Sigmoid colon (tissue), 4 donors: ENCODE results near the gene ACER2.

Experiments
- CTCF ChIP-seq, 4 experiments: fragments of 450-650 bp in 3 of 4; fragments of 200-600 bp in 1 of 4; IDR thresholded peaks; one replicate each; pipeline ENCODE4 v1.5.1; 2016 to 2019; ENCODE audit warnings: antibody characterized with exemption in 4 of 4, mild to moderate bottlenecking in 3 of 4, moderate library complexity in 2 of 4
- EP300 ChIP-seq, 4 donors: sonication (generic); formaldehyde crosslinking; IDR thresholded peaks; one replicate each; pipeline ENCODE4 v1.6.1; 2017; ENCODE audit warnings: antibody characterized with exemption in 4 of 4
- POLR2A ChIP-seq, 2 donors: fragments of 450-650 bp; IDR thresholded peaks; one replicate each; pipeline ENCODE4 v1.6.1; 2016; ENCODE audit warnings: antibody characterized with exemption in 2 of 2, mild to moderate bottlenecking in 2 of 2, moderate library complexity in 2 of 2
- POLR2AphosphoS5 ChIP-seq, 4 donors: sonication (generic); formaldehyde crosslinking; IDR thresholded peaks; one replicate each; pipeline ENCODE4 v1.6.1; 2017; ENCODE audit warnings: antibody characterized with exemption in 4 of 4

- no peak for TF ChIP-seq CTCF (IDR thresholded peaks at IDR 0.05)
- TF ChIP-seq EP300 (IDR thresholded peaks at IDR 0.05) = no peak
- TF ChIP-seq POLR2AphosphoS5 (IDR thresholded peaks at IDR 0.05) = no peak
- no peak for TF ChIP-seq POLR2A (IDR thresholded peaks at IDR 0.05)
Observed at GRCh38 chr9:19490269-19490668, 81.5 kb downstream of the ACER2 start.
